Keratinocyte (primary cell): ENCODE measurements around the gene SYNPR.

Source experiments
- EZH2 ChIP-seq: IDR thresholded peaks from one replicate; pipeline ENCODE4 v1.6.1; 2012; ENCODE audit warnings: inconsistent platforms, mild to moderate bottlenecking, low read length, moderate library complexity
- TF ChIP-seq, protein P1 (sequence below), 3 experiments: IDR thresholded peaks in 1 of 3; conservative IDR thresholded peaks in 1 of 3; optimal IDR thresholded peaks in 1 of 3; 2 replicates in 2 of 3; 3 replicates in 1 of 3; pipeline versions ENCODE3 to v1.5.1; 2011; ENCODE audit warnings: low read length in 3 of 3, mild to moderate bottlenecking in 3 of 3, moderate library complexity in 2 of 3, control low read depth in 1 of 3, inconsistent platforms in 1 of 3; ENCODE audit not compliant: insufficient read depth in 2 of 3; ENCODE audit errors: extremely low read depth in 1 of 3

DNA sequence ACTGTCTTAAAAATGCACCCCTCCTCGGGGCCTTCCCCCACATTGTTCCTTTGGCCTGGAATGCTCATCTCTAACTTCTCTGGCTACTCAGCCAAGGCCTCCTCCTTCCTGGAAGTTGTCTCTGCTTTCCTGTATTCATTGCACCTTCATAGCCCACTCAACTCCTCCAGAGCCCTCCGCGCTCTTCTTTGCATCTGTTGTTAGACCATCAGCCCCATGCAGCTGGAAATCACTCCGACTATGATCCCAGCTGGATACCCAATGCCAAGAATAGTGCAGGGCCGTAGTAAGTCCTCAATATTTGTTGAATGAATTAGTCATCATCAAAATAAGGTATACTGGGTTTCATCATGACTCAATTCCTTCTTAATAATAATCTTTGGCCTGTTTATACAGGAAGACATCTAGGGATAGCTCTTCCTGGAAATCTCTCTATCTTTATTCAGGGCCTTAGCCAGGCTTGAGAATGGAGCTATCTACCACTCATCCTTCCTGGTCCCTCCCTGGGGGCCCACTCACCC, 112.7 kb downstream of the SYNPR start:
- TF ChIP-seq, protein P1, sequence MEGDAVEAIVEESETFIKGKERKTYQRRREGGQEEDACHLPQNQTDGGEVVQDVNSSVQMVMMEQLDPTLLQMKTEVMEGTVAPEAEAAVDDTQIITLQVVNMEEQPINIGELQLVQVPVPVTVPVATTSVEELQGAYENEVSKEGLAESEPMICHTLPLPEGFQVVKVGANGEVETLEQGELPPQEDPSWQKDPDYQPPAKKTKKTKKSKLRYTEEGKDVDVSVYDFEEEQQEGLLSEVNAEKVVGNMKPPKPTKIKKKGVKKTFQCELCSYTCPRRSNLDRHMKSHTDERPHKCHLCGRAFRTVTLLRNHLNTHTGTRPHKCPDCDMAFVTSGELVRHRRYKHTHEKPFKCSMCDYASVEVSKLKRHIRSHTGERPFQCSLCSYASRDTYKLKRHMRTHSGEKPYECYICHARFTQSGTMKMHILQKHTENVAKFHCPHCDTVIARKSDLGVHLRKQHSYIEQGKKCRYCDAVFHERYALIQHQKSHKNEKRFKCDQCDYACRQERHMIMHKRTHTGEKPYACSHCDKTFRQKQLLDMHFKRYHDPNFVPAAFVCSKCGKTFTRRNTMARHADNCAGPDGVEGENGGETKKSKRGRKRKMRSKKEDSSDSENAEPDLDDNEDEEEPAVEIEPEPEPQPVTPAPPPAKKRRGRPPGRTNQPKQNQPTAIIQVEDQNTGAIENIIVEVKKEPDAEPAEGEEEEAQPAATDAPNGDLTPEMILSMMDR (optimal IDR thresholded peaks at IDR 0.05 in 1 of 3, IDR thresholded peaks at IDR 0.05 in 1 of 3, conservative IDR thresholded peaks at IDR 0.05 in 1 of 3; ENCODE audit: extremely low read depth in 1 of 3, insufficient read depth in 2 of 3, low read length in 3 of 3), result no peak
- TF ChIP-seq EZH2, result no peak
